CD4-positive, alpha-beta memory T cell (primary cell): ENCODE measurements around the gene BRINP1. TPM values are rescaled to one million over a fixed set of nuclear protein-coding genes. Genes with fewer than 3 reads are reported as not detected.
"Not testable (repeated sequence)": the region's sequence is repeated elsewhere in the genome, so short reads cannot be mapped to it uniquely, and the experiment has no call there.

Experiments
- CTCF ChIA-PET: fragments of 350-600 bp; sonication (Branson Sonifier 250); formaldehyde crosslinking; loops from one replicate; lab custom pipeline; 2021; ENCODE audit warnings: inconsistent platforms; ENCODE audit not compliant: partially characterized antibody; lab: Charles Lee
- POLR2A ChIA-PET: fragments of 350-600 bp; sonication (Branson Sonifier 250); formaldehyde crosslinking; loops from one replicate; lab custom pipeline; 2021; ENCODE audit not compliant: partially characterized antibody; lab: Charles Lee
- DNase-seq, 5 donors: peaks; one replicate each; pipeline versions ENCODE4 v3.0.0 to v3.0.0-alpha.2; 2020 to 2022; ENCODE audit warnings: mixed read lengths in 1 of 5
- H3K27ac ChIP-seq: one replicate; pipeline ENCODE4 v1.7.0; 2013; ENCODE audit warnings: low read depth, low read length
- H3K27me3 ChIP-seq: 2 replicates; pipeline ENCODE4 v1.7.0; 2013; ENCODE audit warnings: mild to moderate bottlenecking, low read length, moderate library complexity; ENCODE audit not compliant: insufficient read depth
- H3K36me3 ChIP-seq: 2 replicates; pipeline ENCODE4 v1.7.0; 2013; ENCODE audit warnings: mild to moderate bottlenecking, low read length, moderate library complexity; ENCODE audit not compliant: insufficient read depth
- H3K4me1 ChIP-seq: 2 replicates; pipeline ENCODE4 v1.7.0; 2013; ENCODE audit warnings: mild to moderate bottlenecking, low read length, moderate library complexity; ENCODE audit not compliant: insufficient read depth
- H3K4me3 ChIP-seq, 2 donors: one replicate each; pipeline ENCODE4 v1.7.0; 2013; ENCODE audit warnings: low read length in 2 of 2, mild to moderate bottlenecking in 1 of 2
- H3K9me3 ChIP-seq, 2 donors: one replicate each; pipeline ENCODE4 v1.7.0; 2013; ENCODE audit warnings: low read length in 2 of 2, control low read depth in 1 of 2; ENCODE audit not compliant: control insufficient read depth in 1 of 2
- H3K27ac Mint-ChIP-seq, 7 donors: one replicate each; pipeline ENCODE4 v1.8.0; 2020 to 2021; ENCODE audit warnings: mixed read lengths in 7 of 7, mild to moderate bottlenecking in 6 of 7, inconsistent platforms in 3 of 7, moderate library complexity in 3 of 7
- H3K27me3 Mint-ChIP-seq, 2 donors: one replicate each; pipeline ENCODE4 v1.8.0; 2020 to 2021; ENCODE audit warnings: mixed read lengths in 2 of 2
- H3K36me3 Mint-ChIP-seq, 2 donors: one replicate each; pipeline ENCODE4 v1.8.0; 2020 to 2021; ENCODE audit warnings: mixed read lengths in 2 of 2, inconsistent platforms in 1 of 2, mild to moderate bottlenecking in 1 of 2
- H3K4me1 Mint-ChIP-seq, 4 donors: one replicate each; pipeline ENCODE4 v1.8.0; 2020 to 2021; ENCODE audit warnings: mixed read lengths in 4 of 4, mild to moderate bottlenecking in 1 of 4
- H3K4me3 Mint-ChIP-seq, 8 donors: one replicate each; pipeline ENCODE4 v1.8.0; 2020 to 2021; ENCODE audit warnings: mixed read lengths in 8 of 8, mild to moderate bottlenecking in 7 of 8, moderate library complexity in 6 of 8, inconsistent platforms in 3 of 8
- H3K9me3 Mint-ChIP-seq, 8 donors: one replicate each; pipeline ENCODE4 v1.8.0; 2020 to 2021; ENCODE audit warnings: mixed read lengths in 8 of 8, mild to moderate bottlenecking in 5 of 8, inconsistent platforms in 3 of 8, moderate library complexity in 1 of 8
- intact Hi-C: fragments of 100-400 bp; cut with micrococcal nuclease; formaldehyde crosslinking; loops from one replicate; pipeline ENCODE4 v1.15.1; 2023
- polyA plus RNA-seq, 2 donors: library from polyadenylated mRNA; unstranded; fragments of 300-500 nt; fragmentation: Illumina TruSeq; gene quantifications; one replicate each; pipeline ENCODE4 v1.2.3, GENCODE V29; 2021
- total RNA-seq, 2 experiments: library from RNA; stranded (reverse); gene quantifications; one replicate each; pipeline ENCODE4 v1.2.3, GENCODE V29; 2021

The BRINP1 gene
- total and polyA plus RNA-seq, 4 experiments from 2014 or later = not detected

- Histone ChIP-seq H3K36me3 (no peaks in the 10 kb centered on the region), H3K4me3 (no peak overlapping the region), H3K27ac (no peak overlapping the region), H3K27me3 (no peaks in the 10 kb centered on the region), H3K4me1 (no peaks in the 10 kb centered on the region), H3K9me3 (no peaks in the 10 kb centered on the region)
- ChIA-PET POLR2A (no interaction called here), CTCF (no interaction called here)
- intact Hi-C loops = no loop called here
- H3K4me1 Mint-ChIP-seq = no peaks in the 10 kb centered on the region
- no peaks in the 10 kb centered on the region for H3K27me3 Mint-ChIP-seq
- no peak overlapping the region for H3K27ac Mint-ChIP-seq
- no peak for DNase-seq
- H3K9me3 Mint-ChIP-seq = peaks cover 0 to 6% (median 1%) of the 10 kb centered on the region in 8 donors
- H3K4me3 Mint-ChIP-seq = no peak overlapping the region
- H3K36me3 Mint-ChIP-seq = no peaks in the 10 kb centered on the region
Measured at GRCh38 chr9:119175581-119175980, 193.7 kb downstream of the BRINP1 start.

- H3K4me3 Mint-ChIP-seq, H3K9me3 ChIP-seq, CTCF ChIA-PET, H3K27me3 ChIP-seq, H3K27ac Mint-ChIP-seq, POLR2A ChIA-PET, H3K36me3 Mint-ChIP-seq, H3K36me3 ChIP-seq, H3K27ac ChIP-seq, DNase-seq, intact Hi-C loops, H3K4me1 ChIP-seq, H3K4me3 ChIP-seq, H3K4me1 Mint-ChIP-seq, H3K27me3 Mint-ChIP-seq: not testable (repeated sequence)
- H3K9me3 Mint-ChIP-seq = peaks cover 0 to 21% (median 10%) of the 10 kb centered on the region in 8 donors
Measured at GRCh38 chr9:119169222-119169621, 200.0 kb downstream of the BRINP1 start.

- no peak overlapping the region for H3K27ac Mint-ChIP-seq
- Histone ChIP-seq H3K36me3 (no peaks in the 10 kb centered on the region), H3K27me3 (no peaks in the 10 kb centered on the region), H3K4me1 (no peaks in the 10 kb centered on the region), H3K9me3 (no peaks in the 10 kb centered on the region), H3K27ac (no peak overlapping the region), H3K4me3 (no peak overlapping the region)
- CTCF ChIA-PET = no interaction called here
- intact Hi-C loops = no loop called here
- POLR2A ChIA-PET = no interaction called here
- H3K4me3 Mint-ChIP-seq = no peak overlapping the region
- no peaks in the 10 kb centered on the region for H3K36me3 Mint-ChIP-seq
- H3K27me3 Mint-ChIP-seq = no peaks in the 10 kb centered on the region
- no peaks in the 10 kb centered on the region for H3K4me1 Mint-ChIP-seq
- peaks cover 0 to 21% (median 10%) of the 10 kb centered on the region in 8 donors for H3K9me3 Mint-ChIP-seq
- DNase-seq = no peak
Measured at GRCh38 chr9:119167876-119168275, 201.4 kb downstream of the BRINP1 start.

- Histone ChIP-seq H3K27me3 (no peaks in the 10 kb centered on the region), H3K4me1 (no peaks in the 10 kb centered on the region), H3K36me3 (no peaks in the 10 kb centered on the region), H3K27ac (no peak overlapping the region), H3K9me3 (no peaks in the 10 kb centered on the region), H3K4me3 (no peak overlapping the region)
- Mint-ChIP-seq H3K4me3 (no peak overlapping the region), H3K27me3 (no peaks in the 10 kb centered on the region), H3K4me1 (no peaks in the 10 kb centered on the region), H3K36me3 (no peaks in the 10 kb centered on the region), H3K9me3 (peaks cover 0 to 21% (median 10%) of the 10 kb centered on the region in 8 donors), H3K27ac (no peak overlapping the region)
- POLR2A ChIA-PET = no interaction called here
- CTCF ChIA-PET = no interaction called here
- no peak for DNase-seq
- intact Hi-C loops = no loop called here
Measured at GRCh38 chr9:119167267-119167666, 202.0 kb downstream of the BRINP1 start.

GRCh38 chr9:119166096-119166495 lies 203.1 kb downstream of the BRINP1 start:
- Histone ChIP-seq H3K9me3 (no peaks in the 10 kb centered on the region), H3K27me3 (no peaks in the 10 kb centered on the region), H3K27ac (no peak overlapping the region), H3K4me1 (no peaks in the 10 kb centered on the region), H3K36me3 (no peaks in the 10 kb centered on the region), H3K4me3 (no peak overlapping the region)
- no peaks in the 10 kb centered on the region for H3K27me3 Mint-ChIP-seq
- intact Hi-C loops = no loop called here
- H3K36me3 Mint-ChIP-seq = no peaks in the 10 kb centered on the region
- no peak for DNase-seq
- H3K4me1 Mint-ChIP-seq = no peaks in the 10 kb centered on the region
- peaks cover 2 to 21% (median 10%) of the 10 kb centered on the region in 8 donors for H3K9me3 Mint-ChIP-seq
- ChIA-PET POLR2A (no interaction called here), CTCF (no interaction called here)
- no peak overlapping the region for H3K4me3 Mint-ChIP-seq
- no peak overlapping the region for H3K27ac Mint-ChIP-seq

GRCh38 chr9:119165131-119165530 lies 204.1 kb downstream of the BRINP1 start:
- ChIA-PET POLR2A (no interaction called here), CTCF (no interaction called here)
- Mint-ChIP-seq H3K36me3 (no peaks in the 10 kb centered on the region), H3K9me3 (peaks cover 2 to 21% (median 10%) of the 10 kb centered on the region in 8 donors), H3K27ac (no peak overlapping the region), H3K4me3 (no peak overlapping the region), H3K4me1 (no peaks in the 10 kb centered on the region), H3K27me3 (no peaks in the 10 kb centered on the region)
- no peak for DNase-seq
- intact Hi-C loops = no loop called here
- no peaks in the 10 kb centered on the region for H3K27me3 ChIP-seq
- H3K36me3 ChIP-seq = no peaks in the 10 kb centered on the region
- H3K27ac ChIP-seq = no peak overlapping the region
- H3K4me1 ChIP-seq = no peaks in the 10 kb centered on the region
- no peaks in the 10 kb centered on the region for H3K9me3 ChIP-seq
- H3K4me3 ChIP-seq = no peak overlapping the region

GRCh38 chr9:119164716-119165115 lies 204.5 kb downstream of the BRINP1 start:
- H3K27ac ChIP-seq = no peak overlapping the region
- no peaks in the 10 kb centered on the region for H3K36me3 Mint-ChIP-seq
- H3K4me1 Mint-ChIP-seq = no peaks in the 10 kb centered on the region
- peaks cover 2 to 21% (median 10%) of the 10 kb centered on the region in 8 donors for H3K9me3 Mint-ChIP-seq
- no peaks in the 10 kb centered on the region for H3K36me3 ChIP-seq
- no peaks in the 10 kb centered on the region for H3K4me1 ChIP-seq
- no peak overlapping the region for H3K27ac Mint-ChIP-seq
- intact Hi-C loops = no loop called here
- H3K4me3 Mint-ChIP-seq = no peak overlapping the region
- H3K27me3 ChIP-seq = no peaks in the 10 kb centered on the region
- POLR2A ChIA-PET = no interaction called here
- no peak for DNase-seq
- H3K9me3 ChIP-seq = no peaks in the 10 kb centered on the region
- H3K27me3 Mint-ChIP-seq = no peaks in the 10 kb centered on the region
- H3K4me3 ChIP-seq = no peak overlapping the region
- CTCF ChIA-PET = no interaction called here

GRCh38 chr9:119160551-119160950 lies 208.7 kb downstream of the BRINP1 start:
- Mint-ChIP-seq H3K27me3 (peaks cover 0 to 1% of the 10 kb centered on the region in 2 donors), H3K4me3 (no peak overlapping the region), H3K27ac (no peak overlapping the region), H3K9me3 (peaks cover 0 to 5% (median 4%) of the 10 kb centered on the region in 8 donors), H3K4me1 (no peaks in the 10 kb centered on the region), H3K36me3 (no peaks in the 10 kb centered on the region)
- intact Hi-C loops = no loop called here
- ChIA-PET POLR2A (no interaction called here), CTCF (no interaction called here)
- Histone ChIP-seq H3K36me3 (no peaks in the 10 kb centered on the region), H3K27ac (no peak overlapping the region), H3K4me3 (no peak overlapping the region), H3K9me3 (no peaks in the 10 kb centered on the region), H3K4me1 (no peaks in the 10 kb centered on the region), H3K27me3 (no peaks in the 10 kb centered on the region)
- no peak for DNase-seq
